Lung (tissue), 12 donors: Measurements from ENCODE around the gene MPLKIP. TPM values are rescaled to one million over a fixed set of nuclear protein-coding genes. Genes with fewer than 3 reads are reported as not detected.

Source experiments
- ATAC-seq: fragments of 200-7000 bp; cut with Tn5 transposase; one replicate; pipeline ENCODE4 v1.9.1; 2020; ENCODE audit warnings: moderate number of reproducible peaks; ENCODE audit not compliant: insufficient read depth, low FRiP score
- DNase-seq, 3 donors: peaks; one replicate each; pipeline ENCODE4 v3.0.0-alpha.2; 2013 to 2017
- H3K27ac ChIP-seq, 2 donors: one replicate each; pipeline ENCODE4 v1.5.1; 2013; ENCODE audit warnings: mild to moderate bottlenecking in 2 of 2, moderate library complexity in 2 of 2, control low read depth in 1 of 2, inconsistent platforms in 1 of 2, low read depth in 1 of 2, low read length in 1 of 2
- H3K27me3 ChIP-seq, 3 donors: one replicate each; pipeline ENCODE4 v1.5.1; 2013; ENCODE audit warnings: low read length in 2 of 3; ENCODE audit not compliant: control insufficient read depth in 3 of 3, insufficient read depth in 3 of 3
- H3K36me3 ChIP-seq, 4 donors: one replicate each; pipeline ENCODE4 v1.5.1; 2013; ENCODE audit warnings: low read length in 4 of 4, mild to moderate bottlenecking in 1 of 4, moderate library complexity in 1 of 4; ENCODE audit not compliant: control insufficient read depth in 4 of 4, insufficient read depth in 4 of 4
- H3K4me1 ChIP-seq, 5 donors: one replicate each; pipeline ENCODE4 v1.5.1; 2013; ENCODE audit warnings: low read length in 5 of 5, mild to moderate bottlenecking in 2 of 5, moderate library complexity in 1 of 5; ENCODE audit not compliant: control insufficient read depth in 5 of 5, insufficient read depth in 5 of 5
- H3K4me3 ChIP-seq: one replicate; pipeline ENCODE4 v1.5.1; 2013; ENCODE audit warnings: mild to moderate bottlenecking, control low read depth, moderate library complexity
- H3K9ac ChIP-seq, 2 donors: one replicate each; pipeline ENCODE4 v1.5.1; 2013; ENCODE audit warnings: low read length in 2 of 2, control low read depth in 1 of 2; ENCODE audit not compliant: insufficient read depth in 1 of 2
- H3K9me3 ChIP-seq, 4 donors: one replicate each; pipeline ENCODE4 v1.5.1; 2013; ENCODE audit warnings: low read length in 3 of 4, mild to moderate bottlenecking in 1 of 4, moderate library complexity in 1 of 4; ENCODE audit not compliant: control insufficient read depth in 4 of 4, insufficient read depth in 3 of 4
- WGBS, 2 donors: extraction: QIAGEN DNeasy Blood & Tissue Kit; methylation state at CpG; one replicate each; pipeline ENCODE4 v1.1.7; 2013; 5-methylcytosine and 5-hydroxymethylcytosine counted together
- polyA plus RNA-seq, 2 donors: library from polyadenylated mRNA; stranded (reverse); fragments of 200-250 nt; gene quantifications; one replicate each; pipeline ENCODE4 v1.2.1, GENCODE V29; 2013
- total RNA-seq, 2 donors: library from RNA; depleted of rRNA in 1 of 2; stranded (reverse); fragments of >200 nt in 1 of 2; gene quantifications; one replicate each; pipeline ENCODE4 v1.2.1, GENCODE V29; 2014 to 2021
- TF ChIP-seq, protein P1 (sequence below): IDR thresholded peaks from 2 replicates; pipeline ENCODE4 v1.5.1; 2012; ENCODE audit warnings: mild to moderate bottlenecking; ENCODE audit errors: control extremely low read depth, extremely low read depth
- donor health status: control.
- donor health status: control.
- donor health status: Bipolar disorder and iron deficiency.
- donor health status: healthy.
- donor health status: DM: yes; HTN: yes; CAD: no.

MPLKIP gene
- total and polyA plus RNA-seq, 4 donors = 26.3 to 39.3 (median 32.4) TPM

DNA sequence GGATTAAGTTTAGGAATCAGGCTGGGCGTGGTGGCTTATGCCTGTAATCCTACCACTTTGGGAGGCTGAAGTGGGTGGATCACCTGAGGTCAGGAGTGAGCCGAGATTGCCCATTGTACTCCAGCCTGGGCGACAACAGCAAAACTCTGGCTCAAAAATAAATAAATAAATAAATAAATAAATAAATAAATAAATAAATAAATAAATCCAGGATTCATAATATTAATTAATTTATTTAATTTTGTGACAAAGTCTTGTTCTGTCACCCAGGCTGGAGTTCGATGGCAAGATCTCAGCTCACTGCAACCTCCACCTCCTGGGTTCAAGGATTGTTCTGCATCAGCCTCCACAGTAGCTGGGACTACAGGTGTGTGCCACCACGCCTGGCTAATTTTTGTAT, 4.6 kb upstream of the MPLKIP start:
- no peak for ATAC-seq
- WGBS, 2 donors = 92 to 97% methylated on average over 5 of the region's 5 CpGs
- Histone ChIP-seq H3K27ac (no peak overlapping the region), H3K36me3 (no peaks in the 10 kb centered on the region), H3K27me3 (no peaks in the 10 kb centered on the region), H3K9me3 (no peaks in the 10 kb centered on the region), H3K9ac (no peak overlapping the region), H3K4me1 (peaks cover 0 to 3% (median 0%) of the 10 kb centered on the region in 5 donors), H3K4me3 (no peak overlapping the region)
- TF ChIP-seq, protein P1, sequence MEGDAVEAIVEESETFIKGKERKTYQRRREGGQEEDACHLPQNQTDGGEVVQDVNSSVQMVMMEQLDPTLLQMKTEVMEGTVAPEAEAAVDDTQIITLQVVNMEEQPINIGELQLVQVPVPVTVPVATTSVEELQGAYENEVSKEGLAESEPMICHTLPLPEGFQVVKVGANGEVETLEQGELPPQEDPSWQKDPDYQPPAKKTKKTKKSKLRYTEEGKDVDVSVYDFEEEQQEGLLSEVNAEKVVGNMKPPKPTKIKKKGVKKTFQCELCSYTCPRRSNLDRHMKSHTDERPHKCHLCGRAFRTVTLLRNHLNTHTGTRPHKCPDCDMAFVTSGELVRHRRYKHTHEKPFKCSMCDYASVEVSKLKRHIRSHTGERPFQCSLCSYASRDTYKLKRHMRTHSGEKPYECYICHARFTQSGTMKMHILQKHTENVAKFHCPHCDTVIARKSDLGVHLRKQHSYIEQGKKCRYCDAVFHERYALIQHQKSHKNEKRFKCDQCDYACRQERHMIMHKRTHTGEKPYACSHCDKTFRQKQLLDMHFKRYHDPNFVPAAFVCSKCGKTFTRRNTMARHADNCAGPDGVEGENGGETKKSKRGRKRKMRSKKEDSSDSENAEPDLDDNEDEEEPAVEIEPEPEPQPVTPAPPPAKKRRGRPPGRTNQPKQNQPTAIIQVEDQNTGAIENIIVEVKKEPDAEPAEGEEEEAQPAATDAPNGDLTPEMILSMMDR = no peak
- DNase-seq = no peak

DNA sequence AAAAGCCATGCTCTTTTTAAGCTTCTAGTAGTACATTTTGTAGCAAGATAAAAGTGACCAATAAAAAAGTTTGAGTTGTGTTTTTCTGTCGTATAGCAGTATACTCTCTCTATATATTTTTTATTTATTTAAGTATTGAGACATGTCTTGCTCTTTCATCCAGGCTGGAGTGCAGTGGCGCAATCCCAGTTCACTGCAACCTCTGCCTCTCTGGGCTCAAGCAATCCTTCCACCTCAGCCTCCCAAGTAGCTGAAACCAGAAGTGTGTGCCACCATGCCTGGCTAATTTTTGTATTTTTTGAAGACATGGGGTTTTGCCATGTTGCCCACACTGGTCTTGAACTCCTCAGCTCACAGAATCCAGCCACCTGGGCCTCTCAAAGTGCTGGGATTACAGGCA, 3.1 kb upstream of the MPLKIP start:
- WGBS, 2 donors = 89 to 90% methylated on average over 2 of the region's 2 CpGs

DNA sequence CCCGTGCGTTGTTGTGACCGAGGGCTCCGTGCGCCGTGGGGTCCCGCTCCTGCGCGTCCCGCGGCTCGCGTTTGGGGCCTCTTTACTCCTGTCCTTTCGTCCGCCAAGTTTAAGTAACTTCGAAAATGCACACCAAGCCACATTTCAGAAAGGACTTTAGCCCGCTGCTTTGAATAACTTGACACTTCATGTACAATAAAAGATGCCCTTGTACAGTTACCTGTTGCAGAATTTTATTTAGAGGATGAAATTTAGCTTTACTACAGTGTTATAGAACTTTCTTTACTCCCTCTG, 842 bp upstream of the MPLKIP start:
- Histone ChIP-seq H3K4me3 (peak overlapping the region; percentile 50), H3K9ac (peak overlapping the region; percentile 26 to 91), H3K4me1 (peaks cover 0 to 9% (median 3%) of the 10 kb centered on the region in 5 donors), H3K9me3 (no peaks in the 10 kb centered on the region), H3K27me3 (no peaks in the 10 kb centered on the region), H3K36me3 (no peaks in the 10 kb centered on the region), H3K27ac (peak overlapping the region; percentile 64 to 78)
- TF ChIP-seq, protein P1 = no peak
- 7 to 9% methylated on average over 17 of the region's 17 CpGs for WGBS, 2 donors
- ATAC-seq (peak; percentile 6), DNase-seq (peak in 1 of 3 donors; percentile 50)

More for the DNA sequence above, 3.1 kb upstream of the MPLKIP start:
- TF ChIP-seq, protein P1 = no peak
- Histone ChIP-seq H3K36me3 (no peaks in the 10 kb centered on the region), H3K4me1 (peaks cover 0 to 9% (median 3%) of the 10 kb centered on the region in 5 donors), H3K27ac (no peak overlapping the region), H3K9ac (no peak overlapping the region), H3K9me3 (no peaks in the 10 kb centered on the region), H3K4me3 (no peak overlapping the region), H3K27me3 (no peaks in the 10 kb centered on the region)
- no peak for ATAC-seq
- DNase-seq = no peak
